Endothelial cell of umbilical vein (primary cell): Measurements from ENCODE around the gene GATA2. TPM values are rescaled to one million over a fixed set of nuclear protein-coding genes. Genes with fewer than 3 reads are reported as not detected.

Source experiments
- BruUV-seq: library from RNA; stranded (reverse); fragments of 400-500 nt; replicated peaks from 2 replicates; lab custom pipeline; 2021; lab: Mats Ljungman, UMichigan
- CTCF ChIA-PET: fragments of 300-600, 350-600 bp; sonication (Branson Sonifier 250); formaldehyde crosslinking; loops from one replicate; lab custom pipeline; 2021; ENCODE audit warnings: antibody characterized with exemption, inconsistent platforms; lab: Charles Lee
- POLR2A ChIA-PET: fragments of 300-600, 350-600 bp; sonication (Branson Sonifier 250); formaldehyde crosslinking; loops from one replicate; lab custom pipeline; 2021; ENCODE audit warnings: antibody characterized with exemption, inconsistent platforms; lab: Charles Lee
- DNase-seq: peaks from one replicate; pipeline ENCODE4 v3.0.0-alpha.2; 2011; ENCODE audit warnings: low read depth, low spot score
- FAIRE-seq: peaks from 2 replicates; lab custom pipeline; 2011; peaks lifted over from hg19 to GRCh38; lab: Jason Lieb, UNC
- H2AFZ ChIP-seq: 2 replicates; pipeline ENCODE4 v1.6.0; 2012; ENCODE audit warnings: low read depth, low read length, control low read depth, inconsistent platforms
- H3K27ac ChIP-seq: 2 replicates; pipeline ENCODE4 v1.5.1; 2011; ENCODE audit warnings: low read depth, mild to moderate bottlenecking, control low read depth, low read length, moderate library complexity; ENCODE audit not compliant: insufficient read depth
- H3K27me3 ChIP-seq, 2 experiments: 2 replicates each; pipeline versions ENCODE4 v1.6.0 to v1.6.1; 2011; ENCODE audit warnings: low read length in 2 of 2, mixed read lengths in 1 of 2; ENCODE audit not compliant: control insufficient read depth in 2 of 2, insufficient read depth in 2 of 2
- H3K36me3 ChIP-seq, 2 experiments: 2 replicates in 1 of 2; 3 replicates in 1 of 2; pipeline ENCODE4 v1.5.1; 2011; ENCODE audit warnings: low read length in 2 of 2, mild to moderate bottlenecking in 1 of 2, moderate library complexity in 1 of 2; ENCODE audit not compliant: control insufficient read depth in 2 of 2, insufficient read depth in 2 of 2; ENCODE audit errors: extremely low read depth in 1 of 2
- H3K4me1 ChIP-seq: 3 replicates; pipeline ENCODE4 v1.5.1; 2011; ENCODE audit warnings: mild to moderate bottlenecking, low read length; ENCODE audit not compliant: control insufficient read depth, insufficient read depth; ENCODE audit errors: extremely low read depth
- H3K4me2 ChIP-seq: 2 replicates; pipeline ENCODE4 v1.6.1; 2011; ENCODE audit warnings: low read length, control low read depth, mixed read lengths; ENCODE audit not compliant: insufficient read depth
- H3K4me3 ChIP-seq, 3 experiments: fragments of 200-600 bp in 1 of 3; sonication (generic), shearing (Covaris generic) in 1 of 3; replicated peaks in 1 of 3; 2 replicates each; pipeline ENCODE4 v1.5.1; 2011 to 2016; ENCODE audit warnings: control low read depth in 3 of 3, low read length in 3 of 3, mild to moderate bottlenecking in 2 of 3, inconsistent platforms in 1 of 3, low read depth in 1 of 3, moderate library complexity in 1 of 3; ENCODE audit not compliant: insufficient read depth in 1 of 3
- H3K79me2 ChIP-seq: 2 replicates; pipeline ENCODE4 v1.6.0; 2012; ENCODE audit warnings: low read length, inconsistent platforms; ENCODE audit not compliant: control insufficient read depth, insufficient read depth
- H3K9ac ChIP-seq: replicated peaks from 2 replicates; pipeline ENCODE3; 2011; ENCODE audit warnings: low read length, control low read depth; ENCODE audit not compliant: insufficient read depth; ENCODE audit errors: extremely low read depth
- H3K9me1 ChIP-seq: replicated peaks from 3 replicates; pipeline ENCODE4 v1.6.0; 2011; ENCODE audit warnings: mild to moderate bottlenecking, low read length; ENCODE audit not compliant: control insufficient read depth, insufficient read depth; ENCODE audit errors: extremely low read depth
- H3K9me3 ChIP-seq: replicated peaks from 2 replicates; pipeline ENCODE4 v1.5.1; 2012; ENCODE audit warnings: low read length, inconsistent platforms; ENCODE audit not compliant: control insufficient read depth, insufficient read depth
- H4K20me1 ChIP-seq: replicated peaks from 2 replicates; pipeline ENCODE3; 2011; ENCODE audit warnings: mild to moderate bottlenecking, low read length; ENCODE audit not compliant: control insufficient read depth, insufficient read depth; ENCODE audit errors: extremely low read depth
- CTCF ChIP-seq, 2 donors: IDR thresholded peaks; 1 replicate in 1 of 2; 2 replicates in 1 of 2; pipeline ENCODE4 v1.5.1; 2011; ENCODE audit warnings: low read length in 2 of 2, mild to moderate bottlenecking in 2 of 2, moderate library complexity in 2 of 2, control low read depth in 1 of 2, inconsistent platforms in 1 of 2, low read depth in 1 of 2; ENCODE audit not compliant: insufficient read depth in 1 of 2; ENCODE audit errors: extremely low read depth in 1 of 2
- EZH2 ChIP-seq: IDR thresholded peaks from 2 replicates; pipeline ENCODE4 v1.6.1; 2012; ENCODE audit warnings: borderline replicate concordance, low read depth, mild to moderate bottlenecking, moderate library complexity, low read length, inconsistent platforms; ENCODE audit not compliant: severe bottlenecking
- FOS ChIP-seq: IDR thresholded peaks from 2 replicates; pipeline ENCODE4 v1.6.1; 2011; ENCODE audit warnings: mild to moderate bottlenecking, low read length, moderate library complexity, borderline replicate concordance; ENCODE audit not compliant: insufficient read depth
- GATA2 ChIP-seq: IDR thresholded peaks from 2 replicates; pipeline ENCODE4 v1.7.0; 2011; ENCODE audit warnings: low read depth, mild to moderate bottlenecking, moderate library complexity, mixed read lengths, low read length; ENCODE audit not compliant: insufficient read length, insufficient read depth
- JUN ChIP-seq: IDR thresholded peaks from 2 replicates; pipeline ENCODE4 v1.6.1; 2011; ENCODE audit warnings: borderline replicate concordance, low read depth; ENCODE audit not compliant: insufficient read length, insufficient read depth
- MAX ChIP-seq: IDR thresholded peaks from 2 replicates; pipeline ENCODE4 v1.6.1; 2011; ENCODE audit not compliant: insufficient read depth, insufficient read length
- MYC ChIP-seq: IDR thresholded peaks from one replicate; pipeline ENCODE4 v1.6.1; 2011; ENCODE audit warnings: mild to moderate bottlenecking, low read depth, low read length
- POLR2A ChIP-seq: IDR thresholded peaks from 2 replicates; pipeline ENCODE4 v1.6.1; 2012; ENCODE audit warnings: low read depth, mild to moderate bottlenecking, control low read depth, low read length
- POLR2AphosphoS5 ChIP-seq: IDR thresholded peaks from 2 replicates; pipeline ENCODE4 v1.6.1; 2012; ENCODE audit warnings: low read depth, mild to moderate bottlenecking, control low read depth, low read length, moderate library complexity; ENCODE audit not compliant: insufficient read depth
- dilution Hi-C: fragments of 300-500 bp; cut with MboI; formaldehyde crosslinking; loops from one replicate; pipeline ENCODE4 v1.15.0; 2019; ENCODE audit warnings: low sequenced_read_pairs; ENCODE audit not compliant: extremely low pct_ligation_motif_present
- intact Hi-C: fragments of 100-400 bp; cut with micrococcal nuclease; formaldehyde crosslinking; loops from one replicate; pipeline ENCODE4 v1.10.0; 2022
- polyA plus RNA-seq, 4 experiments: library from polyadenylated mRNA; depleted of rRNA in 3 of 4; stranded (reverse) in 3 of 4; unstranded in 1 of 4; fragments of >200 nt; gene quantifications; 2 replicates each; pipeline versions ENCODE4 v1.2.1 to v1.2.3, GENCODE V29; 2011 to 2012; ENCODE audit warnings: missing spikeins in 1 of 4
- total RNA-seq: library from RNA; stranded (reverse); gene quantifications from 2 replicates; pipeline ENCODE4 v1.2.3, GENCODE V29; 2021

The GATA2 gene
- total and polyA plus RNA-seq, 2 donors (not counting 3 experiments of a cell fraction or from before 2014, with no cell fraction given): 28.8 to 62.2 TPM

GRCh38 chr3:128433837-128434165, 59.2 kb downstream of the GATA2 start:
- H3K9me3 ChIP-seq: no peaks in the 10 kb centered on the region
- dilution Hi-C loops: loop anchor here (25.0 kb wide), 1 partner anchor 154 kb away; no protein-coding TSS in a partner anchor
- no peaks in the 10 kb centered on the region for H3K4me1 ChIP-seq
- H3K36me3 ChIP-seq: no peaks in the 10 kb centered on the region
- no peak overlapping the region for H3K4me3 ChIP-seq
- ChIA-PET CTCF (interaction anchor here (1.0 to 1.6 kb wide), 4 partner anchors 8 to 175 kb away, joined by 3 to 6 read pairs (median 3); no protein-coding TSS in a partner anchor), POLR2A (no interaction called here)
- BruUV-seq: no TSS peak
- H4K20me1 ChIP-seq: no peaks in the 10 kb centered on the region
- TF ChIP-seq MYC (no peak), POLR2AphosphoS5 (no peak), MAX (no peak), GATA2 (no peak), FOS (no peak), POLR2A (no peak), CTCF (IDR thresholded peaks at IDR 0.05; ENCODE audit: extremely low read depth in 1 of 2, insufficient read depth in 1 of 2, low read depth in 1 of 2, low read length in 2 of 2) (no peak), JUN (no peak), EZH2 (no peak)
- intact Hi-C loops: no loop called here
- H3K27me3 ChIP-seq: peaks cover 29 to 34% of the 10 kb centered on the region in 2 experiments
- no peak overlapping the region for H3K27ac ChIP-seq
- FAIRE-seq: no peak
- H3K9me1 ChIP-seq: no peaks in the 10 kb centered on the region
- no peak overlapping the region for H3K9ac ChIP-seq
- no peak overlapping the region for H3K4me2 ChIP-seq
- H3K79me2 ChIP-seq: no peaks in the 10 kb centered on the region
- no peak for DNase-seq
- no peak overlapping the region for H2AFZ ChIP-seq
